ENCODE data around the gene TCEAL6.
"Not testable (repeated sequence)": the region's sequence is repeated elsewhere in the genome, so short reads cannot be mapped to it uniquely, and the experiment has no call there.

DNA sequence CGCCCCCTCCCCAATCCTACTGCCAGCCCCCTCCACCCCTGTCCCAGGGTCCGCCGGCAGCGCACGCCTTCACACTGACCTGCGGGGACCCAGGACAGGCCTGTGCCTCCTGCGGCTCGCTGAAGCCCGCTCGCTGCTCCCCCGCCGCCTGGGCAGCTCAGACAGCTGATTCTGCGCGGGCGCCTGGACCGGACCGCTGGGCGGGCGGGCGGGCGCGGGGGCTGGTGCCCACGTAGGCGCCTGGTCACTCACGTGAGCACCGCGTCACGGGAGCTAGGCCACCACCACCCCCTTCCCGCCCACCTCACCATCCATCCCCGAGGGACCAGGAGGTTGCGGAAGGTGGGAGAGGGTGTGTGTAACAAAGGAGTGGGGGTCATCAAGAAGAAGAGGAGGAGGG is at the start of gene TCEAL6:
- TF ChIP-seq, protein P1, sequence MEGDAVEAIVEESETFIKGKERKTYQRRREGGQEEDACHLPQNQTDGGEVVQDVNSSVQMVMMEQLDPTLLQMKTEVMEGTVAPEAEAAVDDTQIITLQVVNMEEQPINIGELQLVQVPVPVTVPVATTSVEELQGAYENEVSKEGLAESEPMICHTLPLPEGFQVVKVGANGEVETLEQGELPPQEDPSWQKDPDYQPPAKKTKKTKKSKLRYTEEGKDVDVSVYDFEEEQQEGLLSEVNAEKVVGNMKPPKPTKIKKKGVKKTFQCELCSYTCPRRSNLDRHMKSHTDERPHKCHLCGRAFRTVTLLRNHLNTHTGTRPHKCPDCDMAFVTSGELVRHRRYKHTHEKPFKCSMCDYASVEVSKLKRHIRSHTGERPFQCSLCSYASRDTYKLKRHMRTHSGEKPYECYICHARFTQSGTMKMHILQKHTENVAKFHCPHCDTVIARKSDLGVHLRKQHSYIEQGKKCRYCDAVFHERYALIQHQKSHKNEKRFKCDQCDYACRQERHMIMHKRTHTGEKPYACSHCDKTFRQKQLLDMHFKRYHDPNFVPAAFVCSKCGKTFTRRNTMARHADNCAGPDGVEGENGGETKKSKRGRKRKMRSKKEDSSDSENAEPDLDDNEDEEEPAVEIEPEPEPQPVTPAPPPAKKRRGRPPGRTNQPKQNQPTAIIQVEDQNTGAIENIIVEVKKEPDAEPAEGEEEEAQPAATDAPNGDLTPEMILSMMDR (IDR thresholded peaks at IDR 0.05) = not testable (repeated sequence)
- not testable (repeated sequence) for TF ChIP-seq POLR2AphosphoS5 (IDR thresholded peaks at IDR 0.05)

All from prostate gland (tissue), 2 donors.